Panc1 (cell line): Measurements from ENCODE around the gene GPR37L1. TPM values are rescaled to one million over a fixed set of nuclear protein-coding genes. Genes with fewer than 3 reads are reported as not detected.

Experiments used
- ATAC-seq: fragments of 200-7000 bp; cut with Tn5 transposase; 2 replicates; pipeline ENCODE4 v1.9.1; 2020; ENCODE audit warnings: mild to moderate bottlenecking, moderate library complexity
- BruUV-seq: library from RNA; stranded (reverse); fragments of 400-500 nt; replicated peaks from 2 replicates; lab custom pipeline; 2021; lab: Mats Ljungman, UMichigan
- CTCF ChIA-PET: fragments of 300-600 bp; sonication (Branson Sonifier 250); formaldehyde crosslinking; loops from one replicate; lab custom pipeline; 2022; ENCODE audit warnings: antibody characterized with exemption; lab: Charles Lee
- POLR2A ChIA-PET: fragments of 300-600 bp; sonication (Branson Sonifier 250); formaldehyde crosslinking; loops from one replicate; lab custom pipeline; 2022; ENCODE audit warnings: antibody characterized with exemption; lab: Charles Lee
- DNase-seq: peaks from one replicate; pipeline ENCODE4 v3.0.0-alpha.2; 2010; ENCODE audit warnings: low read depth, low spot score
- H3K27ac ChIP-seq: 2 replicates; pipeline ENCODE4 v1.5.1; 2011; ENCODE audit warnings: mild to moderate bottlenecking, low read length, inconsistent platforms
- H3K27me3 ChIP-seq: fragments of 200-500 bp; sonication (Bioruptor generic); 2 replicates; pipeline ENCODE4 v1.6.0; 2014; ENCODE audit warnings: low read length, inconsistent platforms; ENCODE audit not compliant: control insufficient read depth, insufficient read depth
- H3K36me3 ChIP-seq: fragments of 200-500 bp; sonication (Bioruptor generic); 2 replicates; pipeline ENCODE4 v1.5.1; 2014; ENCODE audit warnings: inconsistent platforms, mild to moderate bottlenecking, low read length, moderate library complexity; ENCODE audit not compliant: control insufficient read depth, insufficient read depth
- H3K4me1 ChIP-seq: 2 replicates; pipeline ENCODE4 v1.5.1; 2011; ENCODE audit warnings: inconsistent platforms, mild to moderate bottlenecking, low read length, moderate library complexity; ENCODE audit not compliant: control insufficient read depth, insufficient read depth
- H3K4me3 ChIP-seq, 2 experiments: 2 replicates each; pipeline ENCODE4 v1.5.1; 2011 to 2012; ENCODE audit warnings: low read depth in 2 of 2, low read length in 2 of 2, mild to moderate bottlenecking in 2 of 2, inconsistent platforms in 1 of 2, moderate library complexity in 1 of 2
- H3K9me3 ChIP-seq: fragments of 200-500 bp; sonication (Bioruptor generic); 2 replicates; pipeline ENCODE4 v1.5.1; 2014; ENCODE audit warnings: low read depth, mild to moderate bottlenecking, inconsistent platforms, low read length, moderate library complexity; ENCODE audit not compliant: control insufficient read depth, insufficient read depth
- POLR2AphosphoS5 ChIP-seq: IDR thresholded peaks from 2 replicates; pipeline ENCODE4 v1.6.1; 2012; ENCODE audit warnings: mild to moderate bottlenecking, low read depth, low read length, moderate library complexity
- REST ChIP-seq, 2 experiments: IDR thresholded peaks; 2 replicates each; pipeline ENCODE4 v1.6.1; 2011 to 2012; ENCODE audit warnings: low read depth in 2 of 2, control low read depth in 1 of 2, low read length in 1 of 2, mild to moderate bottlenecking in 1 of 2, moderate library complexity in 1 of 2; ENCODE audit not compliant: insufficient read depth in 1 of 2
- SIN3A ChIP-seq: IDR thresholded peaks from 2 replicates; pipeline ENCODE4 v1.6.1; 2012; ENCODE audit warnings: low read depth, mild to moderate bottlenecking, low read length, moderate library complexity, borderline replicate concordance; ENCODE audit not compliant: insufficient read depth
- TCF7L2 ChIP-seq: IDR thresholded peaks from 2 replicates; pipeline ENCODE4 v1.6.1; 2011; ENCODE audit warnings: mild to moderate bottlenecking, low read depth, low read length, inconsistent platforms
- in situ Hi-C: cut with HindIII; loops from 2 replicates; pipeline ENCODE4 v1.10.0; 2016; ENCODE audit warnings: low sequenced_read_pairs, low pct_unique_long_range_greater_than_20kb
- intact Hi-C: fragments of 100-400 bp; cut with micrococcal nuclease; formaldehyde crosslinking; loops from one replicate; pipeline ENCODE4 v1.10.0; 2022; ENCODE audit not compliant: unreplicated experiment
- total RNA-seq: library from RNA; stranded (reverse); gene quantifications from one replicate; pipeline ENCODE4 v1.2.1, GENCODE V29; 2021; ENCODE audit not compliant: unreplicated experiment
- TF ChIP-seq, protein P1 (sequence below): fragments of 450-650 bp; IDR thresholded peaks from 2 replicates; pipeline ENCODE4 v1.5.1; 2017; ENCODE audit warnings: mild to moderate bottlenecking

GPR37L1 gene
- total RNA-seq, 1 experiment from 2014 or later: 0.44 TPM

DNA sequence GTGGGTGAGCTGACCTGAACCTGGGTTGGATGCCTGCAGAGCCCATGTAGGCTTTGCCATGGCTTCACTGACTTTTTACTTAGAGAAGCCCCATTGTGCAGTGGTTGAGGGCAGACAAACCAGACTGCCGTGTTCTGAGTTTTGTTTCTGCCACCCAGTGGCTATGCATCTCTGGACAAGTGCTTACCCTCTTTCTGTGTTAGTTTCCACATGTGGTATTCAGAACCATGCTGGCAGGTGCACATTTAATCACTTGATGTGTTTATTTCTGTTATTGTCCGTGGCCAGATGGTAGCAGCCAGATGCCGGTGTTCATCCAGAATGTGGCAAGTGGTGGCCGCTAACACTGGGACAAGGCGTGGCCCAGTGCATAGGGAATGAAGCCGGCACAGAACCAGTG, 48.0 kb downstream of the GPR37L1 start:
- Histone ChIP-seq H3K9me3 (no peaks in the 10 kb centered on the region), H3K27me3 (no peaks in the 10 kb centered on the region), H3K27ac (no peak overlapping the region), H3K4me1 (no peaks in the 10 kb centered on the region), H3K4me3 (no peak overlapping the region), H3K36me3 (no peaks in the 10 kb centered on the region)
- CTCF ChIA-PET: no interaction called here
- POLR2A ChIA-PET: no interaction called here
- in situ Hi-C loops: no loop called here
- intact Hi-C loops: no loop called here
- TF ChIP-seq REST (IDR thresholded peaks at IDR 0.05; ENCODE audit: insufficient read depth in 1 of 2, low read depth in 2 of 2, low read length in 1 of 2): no peak
- TF ChIP-seq, protein P1, sequence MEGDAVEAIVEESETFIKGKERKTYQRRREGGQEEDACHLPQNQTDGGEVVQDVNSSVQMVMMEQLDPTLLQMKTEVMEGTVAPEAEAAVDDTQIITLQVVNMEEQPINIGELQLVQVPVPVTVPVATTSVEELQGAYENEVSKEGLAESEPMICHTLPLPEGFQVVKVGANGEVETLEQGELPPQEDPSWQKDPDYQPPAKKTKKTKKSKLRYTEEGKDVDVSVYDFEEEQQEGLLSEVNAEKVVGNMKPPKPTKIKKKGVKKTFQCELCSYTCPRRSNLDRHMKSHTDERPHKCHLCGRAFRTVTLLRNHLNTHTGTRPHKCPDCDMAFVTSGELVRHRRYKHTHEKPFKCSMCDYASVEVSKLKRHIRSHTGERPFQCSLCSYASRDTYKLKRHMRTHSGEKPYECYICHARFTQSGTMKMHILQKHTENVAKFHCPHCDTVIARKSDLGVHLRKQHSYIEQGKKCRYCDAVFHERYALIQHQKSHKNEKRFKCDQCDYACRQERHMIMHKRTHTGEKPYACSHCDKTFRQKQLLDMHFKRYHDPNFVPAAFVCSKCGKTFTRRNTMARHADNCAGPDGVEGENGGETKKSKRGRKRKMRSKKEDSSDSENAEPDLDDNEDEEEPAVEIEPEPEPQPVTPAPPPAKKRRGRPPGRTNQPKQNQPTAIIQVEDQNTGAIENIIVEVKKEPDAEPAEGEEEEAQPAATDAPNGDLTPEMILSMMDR: no peak
- no peak for TF ChIP-seq TCF7L2
- TF ChIP-seq SIN3A: no peak
- TF ChIP-seq POLR2AphosphoS5: no peak
- no TSS peak for BruUV-seq
- ATAC-seq: no peak
- DNase-seq: no peak

DNA sequence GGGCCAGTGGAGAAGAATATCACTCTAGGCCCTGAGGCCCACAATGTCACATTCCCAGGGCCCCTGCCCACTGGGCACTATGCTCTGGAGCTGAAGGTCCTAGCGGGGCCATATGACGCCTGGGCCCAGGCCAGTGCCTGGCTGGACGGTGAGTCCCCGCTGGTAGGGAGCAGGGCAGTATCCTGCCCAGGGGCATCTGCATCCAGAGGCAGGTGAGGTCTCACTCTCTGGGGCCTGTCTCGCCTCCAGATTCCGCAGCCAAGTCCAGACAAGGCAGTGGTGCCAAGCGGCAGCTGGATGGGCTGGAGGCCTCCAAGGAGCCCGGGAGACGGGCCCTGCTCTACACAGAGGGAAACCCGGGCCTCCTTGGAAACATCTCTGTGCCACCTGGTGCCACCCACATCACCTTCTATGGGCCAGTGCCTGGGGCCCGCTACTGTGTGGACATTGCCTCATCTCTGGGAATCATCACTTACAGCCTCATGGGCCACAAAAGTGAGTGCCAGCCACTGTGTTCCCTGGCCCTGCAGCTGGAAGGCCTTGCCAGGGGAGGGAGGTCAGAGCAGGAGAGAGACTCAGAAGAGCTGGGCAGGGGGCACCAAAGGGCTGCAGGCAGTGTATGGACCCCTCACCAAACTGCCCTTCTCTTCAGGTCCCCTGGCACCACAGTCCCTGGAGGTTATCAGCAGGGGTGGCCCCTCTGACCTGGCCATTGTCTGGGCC, 48.7 kb downstream of the GPR37L1 start:
- in situ Hi-C loops: no loop called here
- ChIA-PET CTCF (no interaction called here), POLR2A (interaction anchor here (0.6 kb wide), 1 partner anchor 171 kb away, joined by 12 read pairs; no protein-coding TSS in a partner anchor)
- DNase-seq (no peak), ATAC-seq (peak; percentile 25; the same call in 1 of the 2 replicates)
- Histone ChIP-seq H3K4me1 (no peaks in the 10 kb centered on the region), H3K4me3 (no peak overlapping the region), H3K9me3 (no peaks in the 10 kb centered on the region), H3K27ac (no peak overlapping the region), H3K36me3 (no peaks in the 10 kb centered on the region), H3K27me3 (no peaks in the 10 kb centered on the region)
- TF ChIP-seq REST (IDR thresholded peaks at IDR 0.05; ENCODE audit: insufficient read depth in 1 of 2, low read depth in 2 of 2, low read length in 1 of 2) (no peak), TCF7L2 (no peak), SIN3A (no peak), POLR2AphosphoS5 (no peak)
- TF ChIP-seq, protein P1: no peak
- no TSS peak for BruUV-seq
- intact Hi-C loops: no loop called here
